HG03521 (cell line): ENCODE results near the gene SMIM10L1.

Source experiments
- ATAC-seq: cut with Tn5 transposase; IDR thresholded peaks from one replicate; pipeline ENCODE4 v1.9.1; 2021; ENCODE audit warnings: mild to moderate bottlenecking, moderate library complexity; ENCODE audit not compliant: unreplicated experiment

Gene SMIM10L1

DNA sequence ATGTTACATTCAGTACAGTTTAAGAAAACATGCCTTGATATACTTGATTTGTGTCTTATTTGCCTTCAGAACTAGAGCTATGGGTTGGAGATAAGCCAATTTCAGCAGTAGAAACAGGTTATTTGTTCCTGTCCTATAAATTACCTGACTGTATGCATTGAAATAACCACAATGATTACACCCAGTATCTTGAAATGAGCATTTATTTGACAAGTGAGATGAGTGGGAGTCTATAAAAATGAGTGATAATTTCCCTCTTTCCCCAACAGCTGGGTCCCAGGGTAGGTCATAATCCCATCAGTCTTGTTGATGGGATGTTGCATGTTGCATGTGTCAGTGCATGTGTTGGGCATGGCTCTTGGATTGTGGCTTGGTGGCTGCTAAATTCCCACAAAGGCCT lies 12.0 kb downstream of the SMIM10L1 start:
- ATAC-seq = no peak

DNA sequence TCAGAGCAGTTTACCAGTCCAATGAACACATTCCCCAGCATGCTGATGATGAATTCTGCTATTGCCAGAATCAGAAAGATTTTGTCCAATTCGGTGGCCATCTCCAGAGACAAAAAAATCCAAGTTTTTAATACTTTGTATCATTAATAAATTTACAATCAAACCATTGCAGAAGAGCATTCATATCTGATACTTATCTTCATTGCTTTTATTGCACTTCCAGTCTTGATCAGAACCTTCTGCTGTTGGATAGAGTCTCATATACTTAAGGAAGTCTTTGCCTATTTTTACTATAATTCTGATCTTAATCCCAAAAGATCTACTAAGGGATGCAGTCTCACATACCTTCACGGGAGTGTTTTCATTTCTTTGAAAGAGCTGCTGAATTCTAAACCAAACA lies 15.8 kb downstream of the SMIM10L1 start, which contains the start of gene TAS2R42:
Gene TAS2R42 (minus strand): TSS at position 101 of the 400 bp plus-strand sequence. CDS start 0 bp downstream, at position 101.
- no peak for ATAC-seq

DNA sequence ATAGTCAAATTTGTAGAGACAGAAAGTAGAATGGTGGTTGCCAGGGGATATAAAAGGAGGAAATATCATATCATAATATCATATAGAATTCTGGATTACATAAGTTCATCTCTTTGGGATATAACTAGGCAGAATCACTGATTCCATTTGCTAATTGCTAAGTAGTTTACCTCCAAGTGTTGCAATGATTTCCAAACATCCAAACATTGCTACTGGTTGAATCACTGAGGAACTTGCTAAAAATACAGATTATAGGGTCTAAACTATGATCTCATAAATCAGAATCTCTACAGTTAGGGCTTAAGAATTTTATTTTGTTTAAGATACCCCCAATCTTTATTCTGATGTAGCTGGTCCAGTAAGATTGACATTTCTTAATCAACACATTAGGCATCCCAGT lies 31.8 kb downstream of the SMIM10L1 start:
- no peak for ATAC-seq

DNA sequence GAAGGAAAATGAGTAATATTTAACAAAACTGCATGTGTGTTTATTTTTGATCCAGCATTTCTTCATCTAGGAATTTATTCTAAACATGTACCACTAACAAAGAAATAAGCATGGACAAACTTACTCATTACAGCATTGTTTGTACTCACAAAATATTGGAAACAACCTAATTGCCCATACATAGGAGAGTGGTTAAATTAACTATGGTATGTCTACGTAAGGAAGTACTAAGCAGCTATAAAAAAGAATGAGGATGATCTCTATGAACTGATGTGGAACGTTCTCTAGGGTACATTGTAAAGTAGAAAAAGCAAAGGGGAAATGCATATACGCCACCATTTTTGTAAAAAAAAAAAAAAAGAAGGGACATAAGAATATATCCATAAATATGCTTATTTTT lies 33.2 kb downstream of the SMIM10L1 start:
- ATAC-seq = no peak

DNA sequence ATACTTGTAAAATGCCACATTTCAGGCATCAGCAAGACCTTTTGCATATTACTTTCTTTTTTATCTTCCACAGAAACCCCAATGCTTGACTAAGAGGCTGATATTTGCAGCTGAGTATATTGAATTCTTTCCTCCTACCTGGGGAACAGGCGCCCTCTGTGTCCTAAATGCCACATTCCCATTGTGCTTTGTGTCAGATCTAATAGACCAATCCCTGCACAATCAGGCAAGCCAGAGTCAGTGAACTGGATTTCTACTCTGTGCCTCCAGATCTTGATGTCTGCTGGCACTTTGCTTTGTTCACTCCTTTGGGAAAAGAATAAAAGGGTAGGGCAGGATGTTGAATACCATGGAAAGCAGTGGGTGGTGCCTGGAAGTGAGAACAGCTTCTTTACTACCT lies 38.1 kb downstream of the SMIM10L1 start:
- no peak for ATAC-seq
